ENCODE data around the gene AFF3. TPM values are rescaled to one million over a fixed set of nuclear protein-coding genes. Genes with fewer than 3 reads are reported as not detected.

The AFF3 gene
- total RNA-seq, 5 donors from 2014 or later (not counting 1 experiment from before 2014, with no cell fraction given), result 9.9 to 23.5 (median 11.5) TPM

DNA sequence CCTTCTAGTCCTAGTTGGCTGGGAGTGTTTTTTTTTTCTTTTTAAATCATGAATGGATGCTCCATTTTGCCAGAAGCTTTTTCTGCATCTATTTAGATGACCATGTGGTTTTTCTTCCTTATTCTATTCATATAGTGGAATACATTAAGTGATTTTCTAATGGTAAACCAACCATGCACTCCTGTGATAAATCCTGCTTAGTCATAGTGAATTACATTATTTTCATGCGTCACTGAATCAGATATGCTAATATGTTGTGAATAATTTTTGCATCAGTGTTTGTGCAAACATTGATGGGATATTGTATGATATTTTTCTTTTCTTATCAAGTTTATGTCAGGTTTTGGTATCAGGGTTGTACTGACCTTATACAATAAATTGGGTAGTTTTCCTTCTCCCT lies 423.3 kb downstream of the AFF3 start:
- H3K27me3 Mint-ChIP-seq, result no peaks in the 10 kb centered on the region
- ATAC-seq (replicated peaks in 1 of 4) (no peak), DNase-seq (no peak)
- POLR2A ChIA-PET, result no interaction called here
- WGBS (ENCODE audit: insufficient coverage), result no CpG with 5 or more reads among the region's 1 CpG
- H3K4me1 Mint-ChIP-seq, result no peaks in the 10 kb centered on the region
- H3K4me1 ChIP-seq (ENCODE audit: control insufficient read depth in 1 of 2, extremely low read depth in 1 of 2, insufficient read depth in 2 of 2, low read length in 2 of 2), result no peaks in the 10 kb centered on the region
- CTCF ChIA-PET, result interaction anchor here in 1 of 2 donors (0.5 kb wide), 2 partner anchors 29 to 296 kb away, joined by 3 read pairs; no protein-coding TSS in a partner anchor
- H3K36me3 ChIP-seq (ENCODE audit: control insufficient read depth in 2 of 2, extremely low read depth in 1 of 2, insufficient read depth in 1 of 2, low read length in 1 of 2), result no peaks in the 10 kb centered on the region
- no peak overlapping the region for H3K4me3 ChIP-seq (ENCODE audit: control insufficient read depth in 1 of 2, extremely low read depth in 1 of 2, low read length in 1 of 2)
- H3K27me3 ChIP-seq (replicated peaks in 1 of 2; ENCODE audit: control insufficient read depth in 2 of 2, extremely low read depth in 1 of 2, insufficient read depth in 2 of 2, low read length in 1 of 2), result no peaks in the 10 kb centered on the region
- no peak overlapping the region for H3K27ac ChIP-seq (ENCODE audit: low read length)
- peaks cover 10 to 25% (median 24%) of the 10 kb centered on the region in 3 donors for H3K9me3 Mint-ChIP-seq
- no peak overlapping the region for H3K4me3 Mint-ChIP-seq
- no peaks in the 10 kb centered on the region for H3K9me3 ChIP-seq
- H3K27ac Mint-ChIP-seq, result no peak overlapping the region
- H3K36me3 Mint-ChIP-seq, result peaks cover 31% of the 10 kb centered on the region

DNA sequence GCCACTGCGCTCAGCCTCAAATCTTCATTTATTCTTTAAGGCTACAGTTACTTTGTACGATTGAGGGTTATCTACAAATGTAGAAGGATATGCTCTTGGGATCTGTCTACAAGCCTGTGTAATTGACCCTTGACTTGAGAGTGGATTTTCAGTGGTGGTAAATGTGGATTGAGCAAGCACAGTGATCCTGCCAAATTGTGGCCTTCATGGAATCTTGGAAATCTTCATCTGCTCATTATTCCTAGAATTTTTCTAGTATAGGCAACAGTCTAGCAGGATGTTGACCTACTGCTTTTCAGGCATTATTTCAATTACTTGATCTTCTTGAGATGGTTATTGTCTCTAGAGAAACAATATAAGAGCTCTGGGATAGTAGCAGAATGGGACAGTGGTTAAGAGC lies 426.4 kb downstream of the AFF3 start:
- CTCF ChIA-PET, result no interaction called here
- Mint-ChIP-seq H3K9me3 (no peaks in the 10 kb centered on the region), H3K4me3 (no peak overlapping the region), H3K36me3 (peaks cover 7% of the 10 kb centered on the region), H3K4me1 (no peaks in the 10 kb centered on the region), H3K27ac (no peak overlapping the region), H3K27me3 (no peaks in the 10 kb centered on the region)
- no peaks in the 10 kb centered on the region for H3K27me3 ChIP-seq (replicated peaks in 1 of 2; ENCODE audit: control insufficient read depth in 2 of 2, extremely low read depth in 1 of 2, insufficient read depth in 2 of 2, low read length in 1 of 2)
- WGBS (ENCODE audit: insufficient coverage), result 100% methylated on average over 1 of the region's 2 CpGs
- no peak overlapping the region for H3K27ac ChIP-seq (ENCODE audit: low read length)
- H3K4me3 ChIP-seq (ENCODE audit: control insufficient read depth in 1 of 2, extremely low read depth in 1 of 2, low read length in 1 of 2), result no peak overlapping the region
- H3K9me3 ChIP-seq, result no peaks in the 10 kb centered on the region
- DNase-seq (no peak), ATAC-seq (replicated peaks in 1 of 4) (no peak)
- H3K4me1 ChIP-seq (ENCODE audit: control insufficient read depth in 1 of 2, extremely low read depth in 1 of 2, insufficient read depth in 2 of 2, low read length in 2 of 2), result no peaks in the 10 kb centered on the region
- POLR2A ChIA-PET, result no interaction called here
- peaks cover 0 to 2% of the 10 kb centered on the region in 2 donors for H3K36me3 ChIP-seq (ENCODE audit: control insufficient read depth in 2 of 2, extremely low read depth in 1 of 2, insufficient read depth in 1 of 2, low read length in 1 of 2)

DNA sequence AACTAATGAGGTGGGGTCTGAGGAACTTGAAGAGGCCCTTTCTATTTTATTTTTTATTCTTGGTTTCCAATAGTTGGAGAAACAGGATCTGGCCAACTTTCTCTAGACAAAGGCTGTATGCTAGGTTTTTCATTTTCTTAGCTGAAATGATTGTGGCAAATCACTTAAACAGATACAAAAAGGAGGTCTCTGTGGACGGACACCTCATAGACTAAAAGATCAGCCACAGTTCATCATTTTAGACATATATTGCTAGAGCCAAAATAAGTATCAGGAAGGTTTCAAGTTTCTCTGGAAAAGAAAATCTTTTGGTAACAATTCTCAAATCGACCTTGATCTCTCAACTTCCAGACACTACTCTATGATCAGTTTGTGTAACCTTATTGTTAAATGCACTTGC lies 428.0 kb downstream of the AFF3 start:
- Mint-ChIP-seq H3K36me3 (no peaks in the 10 kb centered on the region), H3K27me3 (no peaks in the 10 kb centered on the region), H3K4me1 (no peaks in the 10 kb centered on the region), H3K4me3 (no peak overlapping the region), H3K9me3 (no peaks in the 10 kb centered on the region), H3K27ac (no peak overlapping the region)
- H3K27ac ChIP-seq (ENCODE audit: low read length), result no peak overlapping the region
- no peaks in the 10 kb centered on the region for H3K9me3 ChIP-seq
- no peaks in the 10 kb centered on the region for H3K27me3 ChIP-seq (replicated peaks in 1 of 2; ENCODE audit: control insufficient read depth in 2 of 2, extremely low read depth in 1 of 2, insufficient read depth in 2 of 2, low read length in 1 of 2)
- POLR2A ChIA-PET, result no interaction called here
- peaks cover 0 to 4% of the 10 kb centered on the region in 2 donors for H3K36me3 ChIP-seq (ENCODE audit: control insufficient read depth in 2 of 2, extremely low read depth in 1 of 2, insufficient read depth in 1 of 2, low read length in 1 of 2)
- no peaks in the 10 kb centered on the region for H3K4me1 ChIP-seq (ENCODE audit: control insufficient read depth in 1 of 2, extremely low read depth in 1 of 2, insufficient read depth in 2 of 2, low read length in 2 of 2)
- ATAC-seq (replicated peaks in 1 of 4), result no peak
- CTCF ChIA-PET, result no interaction called here
- no CpG with 5 or more reads among the region's 2 CpGs for WGBS (ENCODE audit: insufficient coverage)
- no peak for DNase-seq
- no peak overlapping the region for H3K4me3 ChIP-seq (ENCODE audit: control insufficient read depth in 1 of 2, extremely low read depth in 1 of 2, low read length in 1 of 2)

DNA sequence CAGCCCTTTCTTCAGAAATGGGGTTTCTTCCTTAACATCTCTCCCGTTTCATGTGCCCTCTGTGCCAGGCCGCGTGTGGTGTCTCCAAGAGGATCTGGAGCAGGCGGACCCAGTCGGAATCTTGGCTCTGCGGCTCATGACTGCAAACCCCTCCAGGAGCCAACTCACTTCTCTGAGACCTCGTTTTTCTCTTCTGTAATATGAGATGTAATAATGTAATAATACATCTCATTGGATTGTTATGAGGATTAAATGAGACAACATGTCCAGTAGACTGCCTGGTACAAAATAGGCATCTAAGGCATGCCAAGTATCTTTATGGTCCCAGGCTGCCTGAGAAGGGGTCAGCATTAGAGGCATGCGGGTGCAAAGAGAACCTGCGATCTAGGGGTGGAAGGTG lies 431.2 kb downstream of the AFF3 start:
- peaks cover 0 to 4% of the 10 kb centered on the region in 2 donors for H3K36me3 ChIP-seq (ENCODE audit: control insufficient read depth in 2 of 2, extremely low read depth in 1 of 2, insufficient read depth in 1 of 2, low read length in 1 of 2)
- H3K27me3 ChIP-seq (replicated peaks in 1 of 2; ENCODE audit: control insufficient read depth in 2 of 2, extremely low read depth in 1 of 2, insufficient read depth in 2 of 2, low read length in 1 of 2), result peaks cover 0 to 2% of the 10 kb centered on the region in 2 experiments
- no peak overlapping the region for H3K4me3 ChIP-seq (ENCODE audit: control insufficient read depth in 1 of 2, extremely low read depth in 1 of 2, low read length in 1 of 2)
- DNase-seq (no peak), ATAC-seq (replicated peaks in 1 of 4) (no peak)
- Mint-ChIP-seq H3K36me3 (no peaks in the 10 kb centered on the region), H3K4me1 (no peaks in the 10 kb centered on the region), H3K27ac (no peak overlapping the region), H3K4me3 (no peak overlapping the region), H3K27me3 (no peaks in the 10 kb centered on the region), H3K9me3 (no peaks in the 10 kb centered on the region)
- ChIA-PET POLR2A (no interaction called here), CTCF (no interaction called here)
- no peaks in the 10 kb centered on the region for H3K4me1 ChIP-seq (ENCODE audit: control insufficient read depth in 1 of 2, extremely low read depth in 1 of 2, insufficient read depth in 2 of 2, low read length in 2 of 2)
- WGBS (ENCODE audit: insufficient coverage), result no CpG with 5 or more reads among the region's 9 CpGs
- H3K9me3 ChIP-seq, result no peaks in the 10 kb centered on the region
- no peak overlapping the region for H3K27ac ChIP-seq (ENCODE audit: low read length)

DNA sequence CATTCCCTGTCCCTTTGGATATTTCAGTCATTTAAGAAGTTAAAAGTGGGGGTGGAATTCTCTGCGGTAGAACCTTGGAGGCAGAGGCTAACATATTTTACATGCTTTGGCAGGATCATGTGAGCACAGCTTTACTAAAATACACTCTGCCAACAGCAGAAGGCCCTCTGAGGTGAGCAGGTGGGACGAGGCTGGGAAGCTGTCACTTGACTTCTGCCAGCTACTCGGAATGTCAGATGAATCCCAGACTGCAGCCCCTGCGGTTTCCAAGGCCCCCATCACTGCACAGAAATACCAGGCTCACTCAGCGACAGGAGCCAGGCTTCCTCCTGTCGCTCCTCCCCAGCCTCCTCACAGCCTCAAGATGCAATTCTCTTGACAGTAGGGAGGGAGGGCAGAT lies 431.7 kb downstream of the AFF3 start:
- Histone ChIP-seq H3K36me3 (ENCODE audit: control insufficient read depth in 2 of 2, extremely low read depth in 1 of 2, insufficient read depth in 1 of 2, low read length in 1 of 2) (peaks cover 0 to 4% of the 10 kb centered on the region in 2 donors), H3K4me3 (ENCODE audit: control insufficient read depth in 1 of 2, extremely low read depth in 1 of 2, low read length in 1 of 2) (no peak overlapping the region), H3K27me3 (replicated peaks in 1 of 2; ENCODE audit: control insufficient read depth in 2 of 2, extremely low read depth in 1 of 2, insufficient read depth in 2 of 2, low read length in 1 of 2) (peaks cover 0 to 2% of the 10 kb centered on the region in 2 experiments), H3K27ac (ENCODE audit: low read length) (no peak overlapping the region), H3K4me1 (ENCODE audit: control insufficient read depth in 1 of 2, extremely low read depth in 1 of 2, insufficient read depth in 2 of 2, low read length in 2 of 2) (no peaks in the 10 kb centered on the region), H3K9me3 (no peaks in the 10 kb centered on the region)
- POLR2A ChIA-PET, result no interaction called here
- Mint-ChIP-seq H3K27ac (no peak overlapping the region), H3K9me3 (no peaks in the 10 kb centered on the region), H3K4me3 (no peak overlapping the region), H3K4me1 (no peaks in the 10 kb centered on the region), H3K27me3 (no peaks in the 10 kb centered on the region), H3K36me3 (no peaks in the 10 kb centered on the region)
- WGBS (ENCODE audit: insufficient coverage), result 81% methylated on average over 2 of the region's 6 CpGs
- no peak for ATAC-seq (replicated peaks in 1 of 4)
- CTCF ChIA-PET, result no interaction called here
- DNase-seq, result no peak

DNA sequence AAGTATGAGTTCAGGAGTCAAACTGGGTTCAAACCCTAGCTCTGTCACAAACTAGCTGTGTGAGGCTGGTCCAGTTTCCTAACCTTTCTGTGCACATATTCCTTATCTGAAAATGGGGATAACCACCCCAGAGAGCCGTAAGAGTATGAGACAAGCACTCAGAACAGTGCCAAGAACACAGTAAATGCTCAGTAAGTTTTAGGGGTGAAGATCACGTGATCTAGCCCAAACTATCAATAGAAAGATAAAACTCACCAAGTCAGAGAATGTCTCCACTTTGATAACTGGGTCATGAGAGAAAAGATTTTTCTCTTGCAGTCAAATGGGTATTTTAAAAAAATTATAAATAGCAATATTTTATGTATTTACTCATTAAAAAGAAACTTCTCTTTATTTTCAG lies 433.2 kb downstream of the AFF3 start:
- ChIA-PET POLR2A (no interaction called here), CTCF (no interaction called here)
- H3K36me3 Mint-ChIP-seq, result peaks cover 5% of the 10 kb centered on the region
- Histone ChIP-seq H3K4me3 (ENCODE audit: control insufficient read depth in 1 of 2, extremely low read depth in 1 of 2, low read length in 1 of 2) (no peak overlapping the region), H3K27ac (ENCODE audit: low read length) (no peak overlapping the region), H3K27me3 (replicated peaks in 1 of 2; ENCODE audit: control insufficient read depth in 2 of 2, extremely low read depth in 1 of 2, insufficient read depth in 2 of 2, low read length in 1 of 2) (peaks cover 0 to 4% of the 10 kb centered on the region in 2 experiments), H3K4me1 (ENCODE audit: control insufficient read depth in 1 of 2, extremely low read depth in 1 of 2, insufficient read depth in 2 of 2, low read length in 2 of 2) (no peaks in the 10 kb centered on the region), H3K36me3 (ENCODE audit: control insufficient read depth in 2 of 2, extremely low read depth in 1 of 2, insufficient read depth in 1 of 2, low read length in 1 of 2) (peaks cover 0 to 4% of the 10 kb centered on the region in 2 donors), H3K9me3 (no peaks in the 10 kb centered on the region)
- no peaks in the 10 kb centered on the region for H3K4me1 Mint-ChIP-seq
- ATAC-seq (replicated peaks in 1 of 4) (no peak), DNase-seq (no peak)
- H3K27ac Mint-ChIP-seq, result no peak overlapping the region
- H3K9me3 Mint-ChIP-seq, result no peaks in the 10 kb centered on the region
- H3K4me3 Mint-ChIP-seq, result no peak overlapping the region
- no peaks in the 10 kb centered on the region for H3K27me3 Mint-ChIP-seq
- WGBS (ENCODE audit: insufficient coverage), result no CpG with 5 or more reads among the region's 2 CpGs

DNA sequence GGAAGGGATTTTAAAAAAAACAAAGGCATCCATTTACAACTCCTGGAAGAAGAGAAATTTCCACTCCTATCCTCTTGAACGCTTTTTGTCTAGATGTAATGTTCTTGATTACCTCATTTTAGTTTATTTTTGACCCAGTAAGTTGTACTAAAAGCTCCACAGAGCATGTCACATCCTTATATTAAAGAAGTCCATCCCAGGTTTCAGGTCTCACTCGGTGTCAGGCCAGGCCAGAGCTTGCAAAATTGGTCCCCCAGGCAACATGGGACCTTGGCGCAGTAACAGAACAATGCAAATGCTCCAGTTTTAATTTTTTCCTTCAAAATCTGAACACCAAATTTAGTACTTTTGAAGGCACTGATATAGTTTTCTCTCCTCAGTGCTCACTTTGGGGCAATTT lies 434.2 kb downstream of the AFF3 start:
- no peak overlapping the region for H3K27ac Mint-ChIP-seq
- peaks cover 0 to 4% of the 10 kb centered on the region in 2 donors for H3K36me3 ChIP-seq (ENCODE audit: control insufficient read depth in 2 of 2, extremely low read depth in 1 of 2, insufficient read depth in 1 of 2, low read length in 1 of 2)
- H3K36me3 Mint-ChIP-seq, result peaks cover 10% of the 10 kb centered on the region
- no peaks in the 10 kb centered on the region for H3K4me1 Mint-ChIP-seq
- H3K4me1 ChIP-seq (ENCODE audit: control insufficient read depth in 1 of 2, extremely low read depth in 1 of 2, insufficient read depth in 2 of 2, low read length in 2 of 2), result no peaks in the 10 kb centered on the region
- no peaks in the 10 kb centered on the region for H3K9me3 ChIP-seq
- H3K4me3 Mint-ChIP-seq, result no peak overlapping the region
- ChIA-PET CTCF (no interaction called here), POLR2A (interaction anchor here in 1 of 2 donors (0.6 kb wide), 1 partner anchor 27 kb away, joined by 3 read pairs; no protein-coding TSS in a partner anchor)
- no peak overlapping the region for H3K4me3 ChIP-seq (ENCODE audit: control insufficient read depth in 1 of 2, extremely low read depth in 1 of 2, low read length in 1 of 2)
- H3K27me3 ChIP-seq (replicated peaks in 1 of 2; ENCODE audit: control insufficient read depth in 2 of 2, extremely low read depth in 1 of 2, insufficient read depth in 2 of 2, low read length in 1 of 2), result peaks cover 0 to 5% of the 10 kb centered on the region in 2 experiments
- WGBS (ENCODE audit: insufficient coverage), result 100% methylated on average over 1 of the region's 3 CpGs
- DNase-seq (no peak), ATAC-seq (replicated peaks in 1 of 4) (no peak)
- H3K27me3 Mint-ChIP-seq, result peaks cover 0 to 3% of the 10 kb centered on the region in 2 donors
- no peaks in the 10 kb centered on the region for H3K9me3 Mint-ChIP-seq
- H3K27ac ChIP-seq (ENCODE audit: low read length), result no peak overlapping the region

Data from T-cell (primary cell).